Measurements from ENCODE around the gene HTATIP2. TPM values are rescaled to one million over a fixed set of nuclear protein-coding genes. Genes with fewer than 3 reads are reported as not detected.

The HTATIP2 gene
- total and polyA plus RNA-seq, 2 of the 4 experiments (the other 2 are of a cell fraction) = 7.2 to 11.6 TPM

- Histone ChIP-seq H3K9me3 (ENCODE audit: control insufficient read depth, insufficient read depth, low read length) (no peaks in the 10 kb centered on the region), H3K36me3 (ENCODE audit: control insufficient read depth, insufficient read depth, low read length) (no peaks in the 10 kb centered on the region), H3K9me1 (ENCODE audit: insufficient read depth, low read length) (no peaks in the 10 kb centered on the region), H3K27ac (ENCODE audit: insufficient read depth, low read length) (no peak overlapping the region), H2BK120ac (ENCODE audit: low read depth, low read length) (no peak overlapping the region), H3K4ac (ENCODE audit: low read depth, low read length) (no peak overlapping the region), H3K56ac (ENCODE audit: extremely low read depth, insufficient read depth, low read length) (no peak overlapping the region), H4K8ac (ENCODE audit: low read depth in 2 of 2, low read length in 2 of 2) (no peak overlapping the region), H3K27me3 (ENCODE audit: control insufficient read depth, insufficient read depth, low read length) (peaks cover 16% of the 10 kb centered on the region), H3K23ac (ENCODE audit: low read depth, low read length) (no peak overlapping the region), H3K18ac (ENCODE audit: low read depth, low read length) (no peak overlapping the region), H2AK9ac (replicated peaks; ENCODE audit: low read depth, low read length, poor library complexity) (no peak overlapping the region), H4K91ac (ENCODE audit: insufficient read depth, low read depth, low read length) (no peak overlapping the region), H3K4me1 (ENCODE audit: control insufficient read depth, insufficient read depth, low read length) (no peaks in the 10 kb centered on the region), H3K9ac (ENCODE audit: low read depth, low read length) (no peak overlapping the region), H2AFZ (replicated peaks; ENCODE audit: low read length, poor library complexity) (no peak overlapping the region), H3K14ac (replicated peaks; ENCODE audit: low read depth, low read length) (no peak overlapping the region), H3K4me2 (ENCODE audit: low read depth, low read length) (no peak overlapping the region), H3K79me1 (ENCODE audit: low read depth in 1 of 2, low read length in 2 of 2) (no peaks in the 10 kb centered on the region), H2BK20ac (ENCODE audit: low read depth, low read length) (no peak overlapping the region), H2BK5ac (ENCODE audit: low read depth, low read length, poor library complexity, severe bottlenecking) (no peak overlapping the region), H4K20me1 (ENCODE audit: insufficient read depth, low read length) (no peaks in the 10 kb centered on the region), H2BK15ac (ENCODE audit: low read depth, low read length) (no peak overlapping the region), H3K4me3 (ENCODE audit: insufficient read depth, low read depth, low read length) (no peak overlapping the region), H2AK5ac (ENCODE audit: low read depth, low read length) (no peak overlapping the region), H4K5ac (ENCODE audit: low read depth, low read length) (no peak overlapping the region)
- DNase-seq = peak; percentile 11
- intact Hi-C loops (cut with micrococcal nuclease) (loop anchor here (5.0 kb wide), 1 partner anchor 765 kb away; no protein-coding TSS in a partner anchor), in situ Hi-C loops (cut with MboI; ENCODE audit: low sequenced_read_pairs) (no loop called here), dilution Hi-C loops (cut with HindIII; ENCODE audit: low sequenced_read_pairs, unreplicated experiment) (no loop called here)
- BruUV-seq (replicated peaks) = no TSS peak
- WGBS, 2 experiments (ENCODE audit: extremely low coverage in 2 of 2, insufficient read length in 1 of 2) = no CpG with 5 or more reads among the region's 9 CpGs
- POLR2A ChIA-PET (ENCODE audit: unreplicated experiment) = no interaction called here
- ATAC-seq (ENCODE audit: low read depth) = peak; percentile 69
- CTCF ChIA-PET = no interaction called here
- TF ChIP-seq MXI1 (IDR thresholded peaks at IDR 0.05; ENCODE audit: borderline replicate concordance, low read depth, low read length) (no peak), CTCF (conservative IDR thresholded peaks at IDR 0.05; ENCODE audit: low read depth, low read length) (peak; percentile 30), USF2 (IDR thresholded peaks at IDR 0.05; ENCODE audit: low read depth, low read length) (no peak), FOS (IDR thresholded peaks at IDR 0.05; ENCODE audit: low read depth, low read length) (no peak), CEBPB (IDR thresholded peaks at IDR 0.05; ENCODE audit: low read depth, low read length) (no peak), RCOR1 (IDR thresholded peaks at IDR 0.05; ENCODE audit: insufficient replicate concordance, low read length) (no peak)
These were observed 25.9 kb upstream of the HTATIP2 start for GRCh38 chr11:20337526-20338154.

Measured in IMR-90 (cell line).